Erythroblast (primary cell): ENCODE measurements around the gene WDR90.

Source experiments
- GATA1 ChIP-seq: IDR thresholded peaks from 2 replicates; pipeline ENCODE4 v1.6.1; 2011; ENCODE audit warnings: low read depth, mild to moderate bottlenecking, control low read depth, low read length, moderate library complexity
- POLR2A ChIP-seq: IDR thresholded peaks from 2 replicates; pipeline ENCODE4 v1.6.1; 2011; ENCODE audit warnings: mild to moderate bottlenecking, low read length

GRCh38 chr16:667780-668518 lies 18.8 kb downstream of the WDR90 start, which contains the start of gene RHOT2:
- TF ChIP-seq POLR2A = peak; percentile 55
- TF ChIP-seq GATA1 = no peak
